IMR-90 (cell line): Measurements from ENCODE around the gene STK36. TPM values are rescaled to one million over a fixed set of nuclear protein-coding genes. Genes with fewer than 3 reads are reported as not detected.

Source experiments
- ATAC-seq: fragments of 200-7000 bp; cut with Tn5 transposase; 2 replicates; pipeline ENCODE4 v1.9.1; 2020; ENCODE audit warnings: low read depth, mild to moderate bottlenecking, moderate library complexity
- BruUV-seq: library from RNA; stranded (reverse); fragments of 400-500 nt; replicated peaks from 2 replicates; lab custom pipeline; 2021; lab: Mats Ljungman, UMichigan
- CTCF ChIA-PET: fragments of 300-600 bp; formaldehyde crosslinking; extraction: SDS; loops from one replicate; lab custom pipeline; 2021; ENCODE audit warnings: antibody characterized with exemption; lab: Yijun Ruan, JAX
- POLR2A ChIA-PET: fragments of 300-600 bp; sonication (Branson Sonifier 250); formaldehyde crosslinking; loops from one replicate; lab custom pipeline; 2022; ENCODE audit warnings: antibody characterized with exemption; ENCODE audit not compliant: unreplicated experiment; lab: Charles Lee
- DNase-seq: peaks from one replicate; pipeline ENCODE4 v3.0.0; 2013
- H2AFZ ChIP-seq: replicated peaks from 2 replicates; pipeline ENCODE3; 2013; ENCODE audit warnings: low read length, mild to moderate bottlenecking; ENCODE audit not compliant: poor library complexity
- H2AK5ac ChIP-seq: 2 replicates; pipeline ENCODE4 v1.6.1; 2013; ENCODE audit warnings: low read depth, low read length, inconsistent platforms
- H2AK9ac ChIP-seq: replicated peaks from 2 replicates; pipeline ENCODE3; 2013; ENCODE audit warnings: mild to moderate bottlenecking, low read depth, low read length, moderate library complexity; ENCODE audit not compliant: poor library complexity
- H2BK120ac ChIP-seq: 2 replicates; pipeline ENCODE4 v1.6.1; 2013; ENCODE audit warnings: low read depth, low read length, inconsistent platforms
- H2BK15ac ChIP-seq: 3 replicates; pipeline ENCODE4 v1.6.1; 2013; ENCODE audit warnings: low read depth, low read length, inconsistent platforms
- H2BK20ac ChIP-seq: 2 replicates; pipeline ENCODE4 v1.6.1; 2013; ENCODE audit warnings: low read depth, mild to moderate bottlenecking, inconsistent platforms, low read length, moderate library complexity
- H2BK5ac ChIP-seq: 2 replicates; pipeline ENCODE4 v1.6.1; 2013; ENCODE audit warnings: mild to moderate bottlenecking, low read depth, low read length, inconsistent platforms; ENCODE audit not compliant: poor library complexity, severe bottlenecking
- H3K14ac ChIP-seq: replicated peaks from 2 replicates; pipeline ENCODE4 v1.6.1; 2013; ENCODE audit warnings: low read depth, low read length, inconsistent platforms
- H3K18ac ChIP-seq: 2 replicates; pipeline ENCODE4 v1.6.1; 2013; ENCODE audit warnings: low read depth, low read length, control low read depth
- H3K23ac ChIP-seq: 2 replicates; pipeline ENCODE4 v1.6.1; 2013; ENCODE audit warnings: low read depth, low read length, inconsistent platforms
- H3K27ac ChIP-seq: 2 replicates; pipeline ENCODE4 v1.5.1; 2013; ENCODE audit warnings: mild to moderate bottlenecking, control low read depth, low read length; ENCODE audit not compliant: insufficient read depth
- H3K27me3 ChIP-seq: 2 replicates; pipeline ENCODE4 v1.6.1; 2013; ENCODE audit warnings: low read length; ENCODE audit not compliant: control insufficient read depth, insufficient read depth
- H3K36me3 ChIP-seq: 2 replicates; pipeline ENCODE4 v1.6.1; 2013; ENCODE audit warnings: low read length, mixed read lengths; ENCODE audit not compliant: control insufficient read depth, insufficient read depth
- H3K4ac ChIP-seq: 2 replicates; pipeline ENCODE4 v1.6.1; 2013; ENCODE audit warnings: low read depth, low read length, inconsistent platforms
- H3K4me1 ChIP-seq: 2 replicates; pipeline ENCODE4 v1.6.1; 2013; ENCODE audit warnings: low read length, mixed read lengths; ENCODE audit not compliant: control insufficient read depth, insufficient read depth
- H3K4me2 ChIP-seq: 2 replicates; pipeline ENCODE4 v1.6.1; 2013; ENCODE audit warnings: low read depth, mild to moderate bottlenecking, control low read depth, low read length, moderate library complexity
- H3K4me3 ChIP-seq: 2 replicates; pipeline ENCODE4 v1.5.1; 2013; ENCODE audit warnings: low read depth, mild to moderate bottlenecking, control low read depth, low read length, moderate library complexity; ENCODE audit not compliant: insufficient read depth
- H3K56ac ChIP-seq: 2 replicates; pipeline ENCODE4 v1.6.1; 2013; ENCODE audit warnings: low read length, inconsistent platforms; ENCODE audit not compliant: insufficient read depth; ENCODE audit errors: extremely low read depth
- H3K79me1 ChIP-seq, 2 experiments: 2 replicates each; pipeline ENCODE4 v1.6.1; 2013; ENCODE audit warnings: low read length in 2 of 2, inconsistent platforms in 1 of 2, low read depth in 1 of 2
- H3K9ac ChIP-seq: 2 replicates; pipeline ENCODE4 v1.6.1; 2013; ENCODE audit warnings: low read depth, low read length, control low read depth
- H3K9me1 ChIP-seq: 2 replicates; pipeline ENCODE4 v1.6.1; 2013; ENCODE audit warnings: low read length, inconsistent platforms; ENCODE audit not compliant: insufficient read depth
- H3K9me3 ChIP-seq: 2 replicates; pipeline ENCODE4 v1.6.1; 2013; ENCODE audit warnings: low read length; ENCODE audit not compliant: control insufficient read depth, insufficient read depth
- H4K20me1 ChIP-seq: 2 replicates; pipeline ENCODE4 v1.6.1; 2013; ENCODE audit warnings: low read length, inconsistent platforms; ENCODE audit not compliant: insufficient read depth
- H4K5ac ChIP-seq: 2 replicates; pipeline ENCODE4 v1.6.1; 2013; ENCODE audit warnings: mild to moderate bottlenecking, low read depth, low read length, control low read depth
- H4K8ac ChIP-seq, 2 experiments: 2 replicates each; pipeline ENCODE4 v1.6.1; 2013; ENCODE audit warnings: low read depth in 2 of 2, low read length in 2 of 2, control low read depth in 1 of 2, inconsistent platforms in 1 of 2
- H4K91ac ChIP-seq: 2 replicates; pipeline ENCODE4 v1.6.1; 2013; ENCODE audit warnings: low read depth, low read length, inconsistent platforms; ENCODE audit not compliant: insufficient read depth
- BHLHE40 ChIP-seq: fragments of 150-350 bp; IDR thresholded peaks from 2 replicates; pipeline ENCODE4 v1.6.1; 2016; ENCODE audit warnings: mild to moderate bottlenecking, low read depth, low read length
- CEBPB ChIP-seq: IDR thresholded peaks from 2 replicates; pipeline ENCODE4 v1.6.1; 2012; ENCODE audit warnings: low read depth, low read length, improper control_type of control experiment
- CTCF ChIP-seq: conservative IDR thresholded peaks from 2 replicates; pipeline ENCODE4 v1.5.1; 2012; ENCODE audit warnings: mild to moderate bottlenecking, low read depth, low read length, improper control_type of control experiment
- ELK1 ChIP-seq: fragments of 150-350 bp; IDR thresholded peaks from 2 replicates; pipeline ENCODE4 v1.6.1; 2016; ENCODE audit warnings: low read depth, mild to moderate bottlenecking, low read length, moderate library complexity, borderline replicate concordance
- FOS ChIP-seq: fragments of 150-350 bp; IDR thresholded peaks from 2 replicates; pipeline ENCODE4 v1.6.1; 2016; ENCODE audit warnings: low read depth, low read length
- MAZ ChIP-seq: IDR thresholded peaks from 2 replicates; pipeline ENCODE4 v1.6.1; 2012; ENCODE audit warnings: low read depth, mild to moderate bottlenecking, low read length, improper control_type of control experiment, moderate library complexity, borderline replicate concordance
- RAD21 ChIP-seq: IDR thresholded peaks from 2 replicates; pipeline ENCODE4 v1.6.1; 2012; ENCODE audit warnings: low read length, improper control_type of control experiment
- RFX5 ChIP-seq: IDR thresholded peaks from 2 replicates; pipeline ENCODE4 v1.8.0; 2012; ENCODE audit warnings: low read depth, mild to moderate bottlenecking, low read length, moderate library complexity
- SMC3 ChIP-seq: fragments of 150-350 bp; IDR thresholded peaks from 2 replicates; pipeline ENCODE4 v1.6.1; 2016; ENCODE audit warnings: low read depth, mild to moderate bottlenecking, antibody characterized with exemption, low read length, moderate library complexity
- USF2 ChIP-seq: fragments of 150-350 bp; IDR thresholded peaks from 2 replicates; pipeline ENCODE4 v1.6.1; 2017; ENCODE audit warnings: mild to moderate bottlenecking, antibody characterized with exemption, low read length, low read depth
- WGBS, 2 experiments: methylation state at CpG; one replicate each; pipeline versions ENCODE4 v1.1.5 to v1.1.7; 2013; ENCODE audit warnings: missing lambda C conversion rate in 2 of 2; ENCODE audit not compliant: insufficient read length in 1 of 2; ENCODE audit errors: extremely low coverage in 2 of 2; 5-methylcytosine and 5-hydroxymethylcytosine counted together
- dilution Hi-C: fragments of 300-500 bp; cut with HindIII; formaldehyde crosslinking; loops from one replicate; pipeline ENCODE4 v1.14.3; 2018; ENCODE audit warnings: low sequenced_read_pairs; ENCODE audit not compliant: unreplicated experiment
- in situ Hi-C: fragments of 300-500 bp; cut with MboI; formaldehyde crosslinking; loops from 3 replicates; pipeline ENCODE4 v1.14.3; 2019; ENCODE audit warnings: low sequenced_read_pairs, inconsistent platforms, mixed read lengths
- intact Hi-C: fragments of 100-400 bp; cut with micrococcal nuclease; formaldehyde crosslinking; loops from 2 replicates; pipeline ENCODE4 v1.10.0; 2022
- polyA plus RNA-seq, 3 experiments: library from polyadenylated mRNA; depleted of rRNA; stranded (reverse); fragments of >200 nt; gene quantifications; 2 replicates each; pipeline ENCODE4 v1.2.3, GENCODE V29; 2012; ENCODE audit warnings: low replicate concordance in 1 of 3
- total RNA-seq: library from RNA; depleted of rRNA; stranded (reverse); fragments of >200 nt; gene quantifications from 2 replicates; pipeline ENCODE4 v1.2.3, GENCODE V29; 2012

Gene STK36
- total and polyA plus RNA-seq, 2 of the 4 experiments (the other 2 are of a cell fraction): 17.6 to 44.5 TPM

GRCh38 chr2:218736531-218736930, 64.6 kb downstream of the STK36 start (continued):
- no peak for TF ChIP-seq SMC3
- TF ChIP-seq RAD21: no peak
- TF ChIP-seq RFX5: no peak
- TF ChIP-seq MAZ: no peak

GRCh38 chr2:218743068-218743467, 71.2 kb downstream of the STK36 start:
- no peak overlapping the region for H3K4me3 ChIP-seq
- H2BK20ac ChIP-seq: no peak overlapping the region
- H2AK5ac ChIP-seq: no peak overlapping the region
- 0 out of 2 replicates have a peak overlapping the region, but pooled peaks have one; percentile 44 for H4K5ac ChIP-seq
- BruUV-seq: no TSS peak
- 0 out of 2 replicates have a peak, but pooled peaks cover 4% of the 10 kb centered on the region for H4K20me1 ChIP-seq
- intact Hi-C loops (no loop called here), dilution Hi-C loops (no loop called here), in situ Hi-C loops (no loop called here)
- ChIA-PET POLR2A (no interaction called here), CTCF (no interaction called here)
- no peak overlapping the region for H4K8ac ChIP-seq
- H4K91ac ChIP-seq: no peak overlapping the region
- ATAC-seq (no peak), DNase-seq (no peak)
- no peaks in the 10 kb centered on the region for H3K9me3 ChIP-seq
- H3K23ac ChIP-seq: no peak overlapping the region
- peaks cover 17 to 23% of the 10 kb centered on the region in 2 experiments for H3K79me1 ChIP-seq
- H2BK15ac ChIP-seq: no peak overlapping the region
- no peak overlapping the region for H3K4me2 ChIP-seq
- H2BK120ac ChIP-seq: no peak overlapping the region
- no peak overlapping the region for H3K9ac ChIP-seq
- H3K4ac ChIP-seq: no peak overlapping the region
- no peak overlapping the region for H3K18ac ChIP-seq
- no peak for TF ChIP-seq CTCF
- TF ChIP-seq BHLHE40: no peak
- TF ChIP-seq CEBPB: no peak
- no peak for TF ChIP-seq FOS
- no peak for TF ChIP-seq USF2
- no peak for TF ChIP-seq ELK1
- no peak overlapping the region for H3K27ac ChIP-seq
- peaks cover 16% of the 10 kb centered on the region for H3K9me1 ChIP-seq
- H3K56ac ChIP-seq: no peak overlapping the region
- H3K36me3 ChIP-seq: peaks cover 45% of the 10 kb centered on the region
- H3K4me1 ChIP-seq: 0 out of 2 replicates have a peak, but pooled peaks cover 2% of the 10 kb centered on the region
- H2BK5ac ChIP-seq: peak overlapping the region; percentile 49
- no peak overlapping the region for H3K14ac ChIP-seq
- H3K27me3 ChIP-seq: no peaks in the 10 kb centered on the region
- no peak overlapping the region for H2AFZ ChIP-seq
- no peak overlapping the region for H2AK9ac ChIP-seq
- WGBS, 2 experiments: 100% methylated on average over 3 of the region's 6 CpGs; no CpG with 5 or more reads in 1 of the 2 experiments
